Hepatocyte (in vitro differentiated cells): ENCODE results near the gene ZMYM4. TPM values are rescaled to one million over a fixed set of nuclear protein-coding genes. Genes with fewer than 3 reads are reported as not detected.

Experiments
- DNase-seq: peaks from one replicate; pipeline ENCODE4 v3.0.0-alpha.2; 2016; ENCODE audit warnings: low spot score
- H2AFZ ChIP-seq: fragments of 200-600 bp; sonication (generic); 2 replicates; pipeline ENCODE4 v1.6.0; 2016; ENCODE audit warnings: antibody characterized with exemption, mild to moderate bottlenecking
- H3K27ac ChIP-seq: fragments of 200-600 bp; sonication (generic); 2 replicates; pipeline ENCODE4 v1.5.1; 2016; ENCODE audit warnings: mild to moderate bottlenecking
- H3K27me3 ChIP-seq: fragments of 200-600 bp; sonication (generic); 2 replicates; pipeline ENCODE4 v1.6.1; 2016
- H3K36me3 ChIP-seq: fragments of 200-600 bp; sonication (generic); replicated peaks from 2 replicates; pipeline ENCODE4 v1.5.1; 2016; ENCODE audit warnings: low read depth; ENCODE audit not compliant: insufficient read depth
- H3K4me1 ChIP-seq: fragments of 200-600 bp; sonication (generic); 2 replicates; pipeline ENCODE4 v1.5.1; 2016; ENCODE audit warnings: mild to moderate bottlenecking, moderate library complexity; ENCODE audit not compliant: insufficient read depth
- H3K4me2 ChIP-seq: fragments of 200-600 bp; sonication (generic); 2 replicates; pipeline ENCODE4 v1.6.0; 2016
- H3K4me3 ChIP-seq: fragments of 200-600 bp; sonication (generic); 2 replicates; pipeline ENCODE4 v1.5.1; 2016; ENCODE audit warnings: mild to moderate bottlenecking
- H3K79me2 ChIP-seq: fragments of 200-600 bp; sonication (generic); 2 replicates; pipeline ENCODE4 v1.6.0; 2017; ENCODE audit warnings: mild to moderate bottlenecking
- H3K9me2 ChIP-seq: fragments of 200-600 bp; sonication (generic); replicated peaks from 2 replicates; pipeline ENCODE4 v1.6.0; 2017; ENCODE audit warnings: mild to moderate bottlenecking; ENCODE audit not compliant: insufficient read depth
- H3K9me3 ChIP-seq: fragments of 200-600 bp; sonication (generic); 2 replicates; pipeline ENCODE4 v1.5.1; 2016; ENCODE audit warnings: low read depth, mild to moderate bottlenecking
- H4K20me1 ChIP-seq: fragments of 200-600 bp; sonication (generic); 2 replicates; pipeline ENCODE4 v1.6.0; 2016; ENCODE audit warnings: mild to moderate bottlenecking; ENCODE audit not compliant: insufficient read depth, poor library complexity, severe bottlenecking
- EZH2 ChIP-seq: fragments of 200-600 bp; sonication (generic); IDR thresholded peaks from 2 replicates; pipeline ENCODE4 v1.6.1; 2016; ENCODE audit warnings: antibody characterized with exemption, mild to moderate bottlenecking, borderline replicate concordance
- EZH2phosphoT487 ChIP-seq: fragments of 200-600 bp; sonication (generic); IDR thresholded peaks from one replicate; pipeline ENCODE4 v1.6.1; 2018; ENCODE audit warnings: antibody characterized with exemption, mild to moderate bottlenecking, low read depth, moderate library complexity; ENCODE audit not compliant: unreplicated experiment, severe bottlenecking
- WGBS: methylation state at CpG from one replicate; pipeline ENCODE4 v1.1.6; 2016; ENCODE audit warnings: low lambda C conversion rate; ENCODE audit errors: missing lambda C conversion rate; 5-methylcytosine and 5-hydroxymethylcytosine counted together
- polyA plus RNA-seq: library from polyadenylated mRNA; unstranded; fragments of >200 nt; fragmentation: Nextera tagmentation; extraction: Ambion mirVana; gene quantifications from 2 replicates; pipeline ENCODE4 v1.2.1, GENCODE V29; 2016
- total RNA-seq: library from RNA; depleted of rRNA; stranded (reverse); fragments of >200 nt; gene quantifications from 2 replicates; pipeline ENCODE4 v1.2.3, GENCODE V29; 2014
- TF ChIP-seq, protein P1 (sequence below): fragments of 200-600 bp; sonication (generic); IDR thresholded peaks from 2 replicates; pipeline ENCODE4 v1.5.1; 2016; ENCODE audit warnings: antibody characterized with exemption, mild to moderate bottlenecking; ENCODE audit not compliant: poor library complexity

Gene ZMYM4
- total and polyA plus RNA-seq, 2 experiments from 2014 or later = 17.6 to 43.4 TPM

DNA sequence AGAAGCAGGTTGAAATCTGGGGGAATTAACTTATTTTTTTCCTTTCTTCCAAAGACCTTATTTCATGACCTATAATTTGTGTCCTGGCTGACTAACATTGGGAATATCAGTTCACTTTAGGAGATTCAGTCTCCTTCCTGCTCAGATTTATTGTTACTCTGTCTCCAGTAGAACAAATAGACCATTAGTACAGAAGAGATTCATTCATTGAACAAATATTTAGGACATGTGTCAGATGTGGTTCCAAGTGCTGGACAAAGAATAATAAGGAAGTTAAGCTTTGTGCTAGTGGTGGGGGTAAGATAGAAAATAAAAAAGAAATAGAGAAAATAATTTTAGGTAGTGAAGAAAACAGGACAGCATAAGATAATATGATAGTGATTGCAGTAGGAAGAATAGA lies 20.3 kb downstream of the ZMYM4 start:
- Histone ChIP-seq H2AFZ (no peak overlapping the region), H3K27ac (peak overlapping the region; percentile 21), H3K27me3 (no peaks in the 10 kb centered on the region), H3K9me2 (no peaks in the 10 kb centered on the region), H3K36me3 (no peaks in the 10 kb centered on the region), H3K79me2 (peaks cover 97% of the 10 kb centered on the region), H4K20me1 (peaks cover 10% of the 10 kb centered on the region), H3K4me3 (no peak overlapping the region), H3K4me1 (peaks cover 10% of the 10 kb centered on the region), H3K9me3 (no peaks in the 10 kb centered on the region), H3K4me2 (no peak overlapping the region)
- TF ChIP-seq EZH2phosphoT487 = no peak
- TF ChIP-seq, protein P1, sequence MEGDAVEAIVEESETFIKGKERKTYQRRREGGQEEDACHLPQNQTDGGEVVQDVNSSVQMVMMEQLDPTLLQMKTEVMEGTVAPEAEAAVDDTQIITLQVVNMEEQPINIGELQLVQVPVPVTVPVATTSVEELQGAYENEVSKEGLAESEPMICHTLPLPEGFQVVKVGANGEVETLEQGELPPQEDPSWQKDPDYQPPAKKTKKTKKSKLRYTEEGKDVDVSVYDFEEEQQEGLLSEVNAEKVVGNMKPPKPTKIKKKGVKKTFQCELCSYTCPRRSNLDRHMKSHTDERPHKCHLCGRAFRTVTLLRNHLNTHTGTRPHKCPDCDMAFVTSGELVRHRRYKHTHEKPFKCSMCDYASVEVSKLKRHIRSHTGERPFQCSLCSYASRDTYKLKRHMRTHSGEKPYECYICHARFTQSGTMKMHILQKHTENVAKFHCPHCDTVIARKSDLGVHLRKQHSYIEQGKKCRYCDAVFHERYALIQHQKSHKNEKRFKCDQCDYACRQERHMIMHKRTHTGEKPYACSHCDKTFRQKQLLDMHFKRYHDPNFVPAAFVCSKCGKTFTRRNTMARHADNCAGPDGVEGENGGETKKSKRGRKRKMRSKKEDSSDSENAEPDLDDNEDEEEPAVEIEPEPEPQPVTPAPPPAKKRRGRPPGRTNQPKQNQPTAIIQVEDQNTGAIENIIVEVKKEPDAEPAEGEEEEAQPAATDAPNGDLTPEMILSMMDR = no peak
- no peak for TF ChIP-seq EZH2
- DNase-seq = no peak

GRCh38 chr1:35290452-35290851 lies 21.9 kb downstream of the ZMYM4 start:
- peaks cover 10% of the 10 kb centered on the region for H3K4me1 ChIP-seq
- H3K4me2 ChIP-seq = no peak overlapping the region
- H3K36me3 ChIP-seq = no peaks in the 10 kb centered on the region
- no peak overlapping the region for H3K27ac ChIP-seq
- H3K27me3 ChIP-seq = no peaks in the 10 kb centered on the region
- H4K20me1 ChIP-seq = peaks cover 10% of the 10 kb centered on the region
- no peak for DNase-seq
- H3K79me2 ChIP-seq = peaks cover 98% of the 10 kb centered on the region
- no peaks in the 10 kb centered on the region for H3K9me2 ChIP-seq
- no peak overlapping the region for H3K4me3 ChIP-seq
- 95% methylated on average over 2 of the region's 2 CpGs for WGBS
- no peaks in the 10 kb centered on the region for H3K9me3 ChIP-seq
- TF ChIP-seq, protein P1 = no peak
- no peak overlapping the region for H2AFZ ChIP-seq

GRCh38 chr1:35294809-35295208 lies 26.3 kb downstream of the ZMYM4 start:
- Histone ChIP-seq H3K9me2 (no peaks in the 10 kb centered on the region), H3K9me3 (no peaks in the 10 kb centered on the region), H3K27ac (no peak overlapping the region), H2AFZ (no peak overlapping the region), H4K20me1 (peaks cover 8% of the 10 kb centered on the region), H3K79me2 (peaks cover 87% of the 10 kb centered on the region), H3K4me3 (no peak overlapping the region), H3K27me3 (no peaks in the 10 kb centered on the region), H3K4me2 (no peak overlapping the region), H3K4me1 (no peaks in the 10 kb centered on the region), H3K36me3 (no peaks in the 10 kb centered on the region)
- WGBS = 92% methylated on average over 2 of the region's 2 CpGs
- no peak for TF ChIP-seq EZH2
- TF ChIP-seq EZH2phosphoT487 = no peak
- TF ChIP-seq, protein P1 = no peak
- no peak for DNase-seq

- Histone ChIP-seq H3K9me2 (no peaks in the 10 kb centered on the region), H3K27me3 (no peaks in the 10 kb centered on the region), H3K79me2 (peaks cover 83% of the 10 kb centered on the region), H3K4me3 (no peak overlapping the region), H3K36me3 (no peaks in the 10 kb centered on the region), H2AFZ (no peak overlapping the region), H3K4me2 (no peak overlapping the region), H3K9me3 (no peaks in the 10 kb centered on the region), H3K27ac (no peak overlapping the region), H3K4me1 (no peaks in the 10 kb centered on the region), H4K20me1 (peaks cover 15% of the 10 kb centered on the region)
- 95% methylated on average over 2 of the region's 2 CpGs for WGBS
- TF ChIP-seq, protein P1 = no peak
- TF ChIP-seq EZH2phosphoT487 (no peak), EZH2 (no peak)
- DNase-seq = no peak
These were observed 29.4 kb downstream of the ZMYM4 start for GRCh38 chr1:35297886-35298285.
